HepG2 (cell line): ENCODE measurements around the gene MAP1LC3B. TPM values are rescaled to one million over a fixed set of nuclear protein-coding genes. Genes with fewer than 3 reads are reported as not detected.

Experiments
- ATAC-seq: fragments of 200-7000 bp; cut with Tn5 transposase; 3 replicates; pipeline ENCODE4 v1.9.1; 2020; ENCODE audit warnings: mild to moderate bottlenecking, moderate library complexity
- BruUV-seq: library from RNA; stranded (reverse); fragments of 400-500 nt; replicated peaks from 2 replicates; lab custom pipeline; 2021; lab: Mats Ljungman, UMichigan
- CTCF ChIA-PET: fragments of 300-600 bp; formaldehyde crosslinking; extraction: SDS; loops from one replicate; lab custom pipeline; 2021; ENCODE audit warnings: low total read pairs, inconsistent platforms, low intra/inter-chr PET ratio; lab: Yijun Ruan, JAX
- POLR2A ChIA-PET: fragments of 350-600 bp; sonication (Branson Sonifier 250); formaldehyde crosslinking; loops from one replicate; lab custom pipeline; 2020; ENCODE audit warnings: antibody characterized with exemption, inconsistent platforms; lab: Yijun Ruan, JAX
- DNase-seq: peaks from one replicate; pipeline ENCODE4 v3.0.0-alpha.2; 2015; ENCODE audit warnings: low spot score
- FAIRE-seq: peaks from 3 replicates; lab custom pipeline; 2011; peaks lifted over from hg19 to GRCh38; lab: Jason Lieb, UNC
- H2AFZ ChIP-seq: one replicate; pipeline ENCODE4 v1.6.1; 2011; ENCODE audit warnings: low read length, inconsistent platforms
- H3K27ac ChIP-seq: fragments of 300-600 bp; 3 replicates; pipeline ENCODE4 v1.8.0; 2011; ENCODE audit warnings: mixed run types, mild to moderate bottlenecking, mixed read lengths, low read length, inconsistent platforms; ENCODE audit not compliant: insufficient read depth; ENCODE audit errors: extremely low read length
- H3K27me3 ChIP-seq, 2 experiments: fragments of 200-600 bp in 1 of 2; 2 replicates in 1 of 2; 3 replicates in 1 of 2; pipeline versions ENCODE4 v1.6.0 to v1.8.0; 2011; ENCODE audit warnings: low read length in 2 of 2, mild to moderate bottlenecking in 2 of 2, moderate library complexity in 2 of 2, inconsistent platforms in 1 of 2; ENCODE audit not compliant: insufficient read depth in 2 of 2, control insufficient read depth in 1 of 2
- H3K36me3 ChIP-seq, 2 experiments: fragments of 200-600 bp in 1 of 2; replicated peaks in 1 of 2; 2 replicates in 1 of 2; 3 replicates in 1 of 2; pipeline versions ENCODE4 v1.5.1 to v1.8.0; 2011; ENCODE audit warnings: low read length in 2 of 2, inconsistent platforms in 1 of 2; ENCODE audit not compliant: insufficient read depth in 2 of 2, control insufficient read depth in 1 of 2
- H3K4me1 ChIP-seq: 2 replicates; pipeline ENCODE4 v1.5.1; 2012; ENCODE audit warnings: low read length, inconsistent platforms; ENCODE audit not compliant: insufficient read depth
- H3K4me2 ChIP-seq: 2 replicates; pipeline ENCODE4 v1.6.0; 2011; ENCODE audit warnings: low read depth, low read length, inconsistent platforms
- H3K4me3 ChIP-seq, 3 experiments: fragments of 200-600 bp in 1 of 3; sonication (generic), shearing (Covaris generic) in 1 of 3; replicated peaks in 1 of 3; 2 replicates each; pipeline ENCODE4 v1.5.1; 2011 to 2016; ENCODE audit warnings: low read length in 3 of 3, inconsistent platforms in 2 of 3, low read depth in 2 of 3, mild to moderate bottlenecking in 2 of 3, control low read depth in 1 of 3, mixed read lengths in 1 of 3; ENCODE audit not compliant: insufficient read depth in 1 of 3
- H3K79me2 ChIP-seq: one replicate; pipeline ENCODE4 v1.6.1; 2011; ENCODE audit warnings: low read length, inconsistent platforms; ENCODE audit not compliant: insufficient read depth
- H3K9ac ChIP-seq: 2 replicates; pipeline ENCODE4 v1.6.0; 2011; ENCODE audit warnings: mild to moderate bottlenecking, low read depth, low read length, inconsistent platforms; ENCODE audit not compliant: insufficient read depth
- H3K9me3 ChIP-seq: 2 replicates; pipeline ENCODE4 v1.5.1; 2012; ENCODE audit warnings: mild to moderate bottlenecking, low read length
- H4K20me1 ChIP-seq: 2 replicates; pipeline ENCODE4 v1.6.0; 2011; ENCODE audit warnings: inconsistent platforms, mild to moderate bottlenecking, low read length, moderate library complexity; ENCODE audit not compliant: insufficient read depth
- AGO2 ChIP-seq: fragments of 200-400 bp; formaldehyde crosslinking; optimal IDR thresholded peaks from 2 replicates; pipeline ENCODE3; 2017; ENCODE audit warnings: mild to moderate bottlenecking, low read depth, low read length, moderate library complexity
- ATRX ChIP-seq: sonication (generic); formaldehyde crosslinking; IDR thresholded peaks from 2 replicates; pipeline ENCODE4 v1.4.0; 2020; ENCODE audit warnings: missing genetic modification reagents, borderline replicate concordance
- CEBPB ChIP-seq: IDR thresholded peaks from 2 replicates; pipeline ENCODE4 v1.6.1; 2011; ENCODE audit warnings: low read depth, low read length, improper control_type of control experiment, borderline replicate concordance
- EP300 ChIP-seq, 3 experiments: sonication (generic) in 1 of 3; formaldehyde crosslinking in 1 of 3; IDR thresholded peaks; 2 replicates each; pipeline versions ENCODE4 v1.5.1 to v1.6.1; 2011 to 2020; ENCODE audit warnings: low read depth in 2 of 3, low read length in 2 of 3, borderline replicate concordance in 1 of 3, improper control_type of control experiment in 1 of 3, mild to moderate bottlenecking in 1 of 3, missing genetic modification reagents in 1 of 3, moderate library complexity in 1 of 3
- HNF1B ChIP-seq: sonication (generic); formaldehyde crosslinking; IDR thresholded peaks from 2 replicates; pipeline ENCODE4 v1.5.1; 2020; ENCODE audit warnings: mild to moderate bottlenecking, moderate library complexity, missing genetic modification reagents
- IRF2 ChIP-seq: IDR thresholded peaks from 2 replicates; pipeline ENCODE4 v1.6.1; 2018; ENCODE audit warnings: missing genetic modification reagents, missing compliant biosample characterization
- RBFOX2 ChIP-seq: fragments of 200-400 bp; formaldehyde crosslinking; IDR thresholded peaks from 2 replicates; pipeline ENCODE4 v1.6.1; 2017; ENCODE audit warnings: low read depth, mild to moderate bottlenecking, low read length
- RBM22 ChIP-seq: fragments of 200-400 bp; formaldehyde crosslinking; optimal IDR thresholded peaks from 2 replicates; pipeline ENCODE3; 2017; ENCODE audit warnings: mild to moderate bottlenecking, low read length, moderate library complexity
- STAT5B ChIP-seq: sonication (generic); formaldehyde crosslinking; IDR thresholded peaks from 2 replicates; pipeline ENCODE4 v1.4.0; 2020; ENCODE audit warnings: missing genetic modification reagents
- ZFP36 ChIP-seq: fragments of 150-350 bp; IDR thresholded peaks from 2 replicates; pipeline ENCODE4 v1.6.1; 2018; ENCODE audit warnings: borderline replicate concordance, low read length, low read depth; ENCODE audit not compliant: partially characterized antibody
- ZNF121 ChIP-seq: sonication (generic); formaldehyde crosslinking; IDR thresholded peaks from 2 replicates; pipeline ENCODE4 v1.5.0; 2020; ENCODE audit warnings: mild to moderate bottlenecking, missing genetic modification reagents
- ZNF354B ChIP-seq: sonication (generic); formaldehyde crosslinking; IDR thresholded peaks from 2 replicates; pipeline ENCODE4 v1.8.0; 2022; ENCODE audit warnings: mild to moderate bottlenecking, missing genetic modification reagents
- ZNF615 ChIP-seq: sonication (generic); formaldehyde crosslinking; IDR thresholded peaks from 2 replicates; pipeline ENCODE4 v1.5.0; 2020; ENCODE audit warnings: mild to moderate bottlenecking, missing genetic modification reagents, borderline replicate concordance
- ZNF766 ChIP-seq: sonication (generic); formaldehyde crosslinking; IDR thresholded peaks from 2 replicates; pipeline ENCODE4 v1.5.0; 2020; ENCODE audit warnings: missing genetic modification reagents, borderline replicate concordance
- WGBS: methylation state at CpG from one replicate; pipeline ENCODE4 v1.1.6; 2017; ENCODE audit warnings: low lambda C conversion rate; 5-methylcytosine and 5-hydroxymethylcytosine counted together
- in situ Hi-C: cut with HindIII; loops from 2 replicates; pipeline ENCODE4 v1.10.0; 2017; ENCODE audit warnings: low pct_unique_long_range_greater_than_20kb; ENCODE audit not compliant: extremely low pct_ligation_motif_present
- intact Hi-C: fragments of 100-400 bp; cut with micrococcal nuclease; formaldehyde crosslinking; loops from one replicate; pipeline ENCODE4 v1.10.0; 2022; ENCODE audit not compliant: unreplicated experiment
- polyA plus RNA-seq, 8 experiments: library from polyadenylated mRNA; depleted of rRNA in 3 of 8; stranded (reverse) in 7 of 8; unstranded in 1 of 8; fragments of >200 nt; fragmentation: Illumina TruSeq in 4 of 8; extraction: Trizol in 4 of 8; gene quantifications; 2 replicates each; pipeline versions ENCODE4 v1.2.1 to v1.2.3, GENCODE V29; 2011 to 2016; ENCODE audit warnings: low read depth in 4 of 8, missing spikeins in 1 of 8, mixed read lengths in 1 of 8; ENCODE audit not compliant: insufficient read depth in 1 of 8
- total RNA-seq, 5 experiments: library from RNA; depleted of rRNA; stranded (reverse); fragments of >200 nt; fragmentation: Illumina TruSeq; extraction: Trizol; gene quantifications; 2 replicates each; pipeline ENCODE4 v1.2.3, GENCODE V29; 2016; ENCODE audit warnings: low read depth in 1 of 5

Gene MAP1LC3B
- total and polyA plus RNA-seq, 2 of the 13 experiments (the other 11 are each of a cell fraction or from before 2014, with no cell fraction given): 15.7 to 37.4 TPM

- CTCF ChIA-PET: no interaction called here
- Histone ChIP-seq H3K4me3 (no peak overlapping the region), H3K79me2 (peaks cover 97% of the 10 kb centered on the region), H3K4me1 (peaks cover 91% of the 10 kb centered on the region), H3K36me3 (peaks cover 36 to 78% of the 10 kb centered on the region in 2 experiments), H3K9me3 (no peaks in the 10 kb centered on the region), H3K4me2 (0 out of 2 replicates have a peak overlapping the region, but pooled peaks have one; percentile 1), H2AFZ (no peak overlapping the region), H4K20me1 (peaks cover 99% of the 10 kb centered on the region)
- 95% methylated on average over 13 of the region's 13 CpGs for WGBS
- FAIRE-seq (no peak), DNase-seq (no peak), ATAC-seq (no peak)
- POLR2A ChIA-PET: interaction anchor here (1.5 to 14.0 kb wide), 4 partner anchors 9 to 24 kb away, joined by 4 to 265 read pairs (median 15); partner anchors contain the start of gene FBXO31
- intact Hi-C loops: no loop called here
- TF ChIP-seq ZNF615 (CRISPR knock-in tag): no peak
- peak; percentile 89 for TF ChIP-seq RBM22
- TF ChIP-seq CEBPB: peak; percentile 1; the same call in 1 of the 2 replicates
- TF ChIP-seq, all 625 proteins: peak for 2
- H3K27me3 ChIP-seq: no peaks in the 10 kb centered on the region
- H3K9ac ChIP-seq: no peak overlapping the region
- in situ Hi-C loops: no loop called here
- BruUV-seq: no TSS peak
- H3K27ac ChIP-seq: no peak overlapping the region
Observed at GRCh38 chr16:87374313-87374712, 17.8 kb upstream of the MAP1LC3B start.

- no peak for FAIRE-seq
- Histone ChIP-seq H3K4me3 (no peak overlapping the region; a peak in 1 of 6 replicates), H4K20me1 (peaks cover 99% of the 10 kb centered on the region), H3K27ac (peak overlapping the region; percentile 21), H3K79me2 (peaks cover 97% of the 10 kb centered on the region), H3K9me3 (no peaks in the 10 kb centered on the region), H3K4me2 (0 out of 2 replicates have a peak overlapping the region, but pooled peaks have one; percentile 11), H3K36me3 (peaks cover 33 to 74% of the 10 kb centered on the region in 2 experiments), H2AFZ (no peak overlapping the region), H3K4me1 (peaks cover 96% of the 10 kb centered on the region), H3K27me3 (no peaks in the 10 kb centered on the region; a peak in 1 of 5 replicates), H3K9ac (no peak overlapping the region)
- ATAC-seq: no peak
- no peak for DNase-seq
- no TSS peak for BruUV-seq
- WGBS: 90% methylated on average over 9 of the region's 9 CpGs
- POLR2A ChIA-PET: interaction anchor here (1.5 to 14.0 kb wide), 4 partner anchors 8 to 26 kb away, joined by 4 to 265 read pairs (median 15); partner anchors contain the start of gene FBXO31
- TF ChIP-seq ZNF354B (CRISPR knock-in tag) (0 out of 2 replicates have a peak, but pooled peaks have one; percentile 41), RBM22 (peak; percentile 78), AGO2 (peak; percentile 68), STAT5B (CRISPR knock-in tag) (no peak), ZFP36 (no peak), IRF2 (CRISPR knock-in tag) (no peak), RBFOX2 (peak; percentile 64), ZNF121 (peak; percentile 71), EP300 (IDR thresholded peaks at IDR 0.05; ENCODE audit: low read depth in 2 of 2, low read length in 2 of 2) (no peak), EP300 (CRISPR knock-in tag; IDR thresholded peaks at IDR 0.05; ENCODE audit: borderline replicate concordance) (no peak), HNF1B (CRISPR knock-in tag) (no peak), ATRX (CRISPR knock-in tag) (no peak), ZNF766 (CRISPR knock-in tag) (no peak)
- CTCF ChIA-PET: no interaction called here
- in situ Hi-C loops (loop anchor here (25.0 kb wide), 1 partner anchor 487 kb away; the partner anchor contains the start of gene SLC7A5), intact Hi-C loops (no loop called here)
Observed at GRCh38 chr16:87375426-87376135, 16.6 kb upstream of the MAP1LC3B start.
